HepG2 (cell line): ENCODE data around the gene HAP1. TPM values are rescaled to one million over a fixed set of nuclear protein-coding genes. Genes with fewer than 3 reads are reported as not detected.

ENCODE experiments used
- CBX5 ChIP-seq: sonication (generic); formaldehyde crosslinking; IDR thresholded peaks from 2 replicates; pipeline ENCODE4 v1.4.0; 2020; ENCODE audit warnings: missing genetic modification reagents, borderline replicate concordance
- PAF1 ChIP-seq: IDR thresholded peaks from 2 replicates; pipeline ENCODE4 v1.6.1; 2016; ENCODE audit warnings: missing genetic modification reagents, missing compliant biosample characterization
- SOX6 ChIP-seq, 2 experiments: fragments of 450-650 bp in 1 of 2; sonication (generic) in 1 of 2; formaldehyde crosslinking in 1 of 2; IDR thresholded peaks; 2 replicates each; pipeline versions ENCODE4 v1.4.0 to v1.6.1; 2017 to 2020; ENCODE audit warnings: antibody characterized with exemption in 1 of 2, mild to moderate bottlenecking in 1 of 2, missing genetic modification reagents in 1 of 2
- ZHX2 ChIP-seq, 2 experiments: sonication (generic) in 1 of 2; formaldehyde crosslinking in 1 of 2; IDR thresholded peaks; 2 replicates each; pipeline versions ENCODE4 v1.6.1 to v1.9.0; 2014 to 2022; ENCODE audit warnings: antibody characterized with exemption in 1 of 2, borderline replicate concordance in 1 of 2, inconsistent platforms in 1 of 2, low read depth in 1 of 2, missing genetic modification reagents in 1 of 2
- ZNF382 ChIP-seq: sonication (generic); formaldehyde crosslinking; IDR thresholded peaks from 2 replicates; pipeline ENCODE4 v1.5.0; 2020; ENCODE audit warnings: missing genetic modification reagents, mild to moderate bottlenecking, borderline replicate concordance
- ZNF430 ChIP-seq: sonication (generic); formaldehyde crosslinking; IDR thresholded peaks from 2 replicates; pipeline ENCODE4 v1.9.0; 2021; ENCODE audit warnings: mild to moderate bottlenecking, missing genetic modification reagents
- polyA plus RNA-seq, 8 experiments: library from polyadenylated mRNA; depleted of rRNA in 3 of 8; stranded (reverse) in 7 of 8; unstranded in 1 of 8; fragments of >200 nt; fragmentation: Illumina TruSeq in 4 of 8; extraction: Trizol in 4 of 8; gene quantifications; 2 replicates each; pipeline versions ENCODE4 v1.2.1 to v1.2.3, GENCODE V29; 2011 to 2016; ENCODE audit warnings: low read depth in 4 of 8, missing spikeins in 1 of 8, mixed read lengths in 1 of 8; ENCODE audit not compliant: insufficient read depth in 1 of 8
- total RNA-seq, 5 experiments: library from RNA; depleted of rRNA; stranded (reverse); fragments of >200 nt; fragmentation: Illumina TruSeq; extraction: Trizol; gene quantifications; 2 replicates each; pipeline ENCODE4 v1.2.3, GENCODE V29; 2016; ENCODE audit warnings: low read depth in 1 of 5
- TF ChIP-seq, protein P1 (sequence below): sonication (generic); formaldehyde crosslinking; IDR thresholded peaks from 2 replicates; pipeline ENCODE4 v1.5.0; 2020; ENCODE audit warnings: mild to moderate bottlenecking, missing genetic modification reagents, borderline replicate concordance
- TF ChIP-seq, protein P2 (sequence below): sonication (generic); formaldehyde crosslinking; IDR thresholded peaks from 2 replicates; pipeline ENCODE4 v1.4.0; 2020; ENCODE audit warnings: low read depth, missing genetic modification reagents

Gene HAP1
- total and polyA plus RNA-seq, 2 of the 13 experiments (the other 11 are each of a cell fraction or from before 2014, with no cell fraction given), result 0.07 TPM

DNA sequence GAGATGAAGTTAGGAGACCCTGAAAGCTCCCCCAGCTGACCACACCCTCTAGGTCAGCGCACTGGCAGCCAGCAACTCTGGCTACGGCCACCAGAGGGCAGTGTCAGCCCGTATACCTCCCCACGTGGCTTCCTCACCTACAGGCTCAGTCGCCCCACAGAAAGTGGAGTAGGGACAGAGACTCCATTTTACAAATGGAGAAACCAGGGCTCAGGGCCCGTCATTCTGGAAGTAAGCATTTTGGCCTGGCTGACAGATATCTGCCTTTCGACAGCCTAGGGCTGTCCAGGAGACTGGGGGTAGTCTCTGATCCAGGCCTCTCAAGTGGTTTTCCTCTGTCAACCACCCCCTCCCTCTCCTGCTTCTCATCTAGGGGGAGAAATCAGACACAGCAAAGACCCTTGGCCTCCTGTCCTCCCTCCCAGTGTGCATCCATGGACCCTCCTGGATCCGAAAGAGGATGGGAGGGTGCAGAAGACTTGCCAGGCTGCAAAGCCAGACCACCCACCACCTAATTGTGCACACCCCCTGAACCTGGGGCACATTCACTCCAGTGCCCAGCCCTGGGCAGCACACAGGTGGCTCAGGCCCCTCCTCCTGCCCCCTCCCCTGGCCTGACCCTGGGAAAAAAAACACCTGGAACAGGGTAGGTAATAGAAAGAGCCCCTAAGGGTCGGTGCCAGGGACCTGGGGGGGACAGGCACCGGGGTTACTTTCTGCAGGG lies 3.8 kb upstream of the HAP1 start (continued):
- TF ChIP-seq, protein P1, sequence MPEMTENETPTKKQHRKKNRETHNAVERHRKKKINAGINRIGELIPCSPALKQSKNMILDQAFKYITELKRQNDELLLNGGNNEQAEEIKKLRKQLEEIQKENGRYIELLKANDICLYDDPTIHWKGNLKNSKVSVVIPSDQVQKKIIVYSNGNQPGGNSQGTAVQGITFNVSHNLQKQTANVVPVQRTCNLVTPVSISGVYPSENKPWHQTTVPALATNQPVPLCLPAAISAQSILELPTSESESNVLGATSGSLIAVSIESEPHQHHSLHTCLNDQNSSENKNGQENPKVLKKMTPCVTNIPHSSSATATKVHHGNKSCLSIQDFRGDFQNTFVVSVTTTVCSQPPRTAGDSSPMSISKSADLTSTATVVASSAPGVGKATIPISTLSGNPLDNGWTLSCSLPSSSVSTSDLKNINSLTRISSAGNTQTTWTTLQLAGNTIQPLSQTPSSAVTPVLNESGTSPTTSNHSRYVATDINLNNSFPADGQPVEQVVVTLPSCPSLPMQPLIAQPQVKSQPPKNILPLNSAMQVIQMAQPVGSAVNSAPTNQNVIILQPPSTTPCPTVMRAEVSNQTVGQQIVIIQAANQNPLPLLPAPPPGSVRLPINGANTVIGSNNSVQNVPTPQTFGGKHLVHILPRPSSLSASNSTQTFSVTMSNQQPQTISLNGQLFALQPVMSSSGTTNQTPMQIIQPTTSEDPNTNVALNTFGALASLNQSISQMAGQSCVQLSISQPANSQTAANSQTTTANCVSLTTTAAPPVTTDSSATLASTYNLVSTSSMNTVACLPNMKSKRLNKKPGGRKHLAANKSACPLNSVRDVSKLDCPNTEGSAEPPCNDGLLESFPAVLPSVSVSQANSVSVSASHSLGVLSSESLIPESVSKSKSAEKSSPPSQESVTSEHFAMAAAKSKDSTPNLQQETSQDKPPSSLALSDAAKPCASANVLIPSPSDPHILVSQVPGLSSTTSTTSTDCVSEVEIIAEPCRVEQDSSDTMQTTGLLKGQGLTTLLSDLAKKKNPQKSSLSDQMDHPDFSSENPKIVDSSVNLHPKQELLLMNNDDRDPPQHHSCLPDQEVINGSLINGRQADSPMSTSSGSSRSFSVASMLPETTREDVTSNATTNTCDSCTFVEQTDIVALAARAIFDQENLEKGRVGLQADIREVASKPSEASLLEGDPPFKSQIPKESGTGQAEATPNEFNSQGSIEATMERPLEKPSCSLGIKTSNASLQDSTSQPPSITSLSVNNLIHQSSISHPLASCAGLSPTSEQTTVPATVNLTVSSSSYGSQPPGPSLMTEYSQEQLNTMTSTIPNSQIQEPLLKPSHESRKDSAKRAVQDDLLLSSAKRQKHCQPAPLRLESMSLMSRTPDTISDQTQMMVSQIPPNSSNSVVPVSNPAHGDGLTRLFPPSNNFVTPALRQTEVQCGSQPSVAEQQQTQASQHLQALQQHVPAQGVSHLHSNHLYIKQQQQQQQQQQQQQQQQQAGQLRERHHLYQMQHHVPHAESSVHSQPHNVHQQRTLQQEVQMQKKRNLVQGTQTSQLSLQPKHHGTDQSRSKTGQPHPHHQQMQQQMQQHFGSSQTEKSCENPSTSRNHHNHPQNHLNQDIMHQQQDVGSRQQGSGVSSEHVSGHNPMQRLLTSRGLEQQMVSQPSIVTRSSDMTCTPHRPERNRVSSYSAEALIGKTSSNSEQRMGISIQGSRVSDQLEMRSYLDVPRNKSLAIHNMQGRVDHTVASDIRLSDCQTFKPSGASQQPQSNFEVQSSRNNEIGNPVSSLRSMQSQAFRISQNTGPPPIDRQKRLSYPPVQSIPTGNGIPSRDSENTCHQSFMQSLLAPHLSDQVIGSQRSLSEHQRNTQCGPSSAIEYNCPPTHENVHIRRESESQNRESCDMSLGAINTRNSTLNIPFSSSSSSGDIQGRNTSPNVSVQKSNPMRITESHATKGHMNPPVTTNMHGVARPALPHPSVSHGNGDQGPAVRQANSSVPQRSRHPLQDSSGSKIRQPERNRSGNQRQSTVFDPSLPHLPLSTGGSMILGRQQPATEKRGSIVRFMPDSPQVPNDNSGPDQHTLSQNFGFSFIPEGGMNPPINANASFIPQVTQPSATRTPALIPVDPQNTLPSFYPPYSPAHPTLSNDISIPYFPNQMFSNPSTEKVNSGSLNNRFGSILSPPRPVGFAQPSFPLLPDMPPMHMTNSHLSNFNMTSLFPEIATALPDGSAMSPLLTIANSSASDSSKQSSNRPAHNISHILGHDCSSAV (CRISPR knock-in tag), result no peak
- TF ChIP-seq CBX5, result peak; percentile 76; the same call in 1 of the 2 replicates
- 0 out of 2 replicates have a peak, but pooled peaks have one; percentile 17 for TF ChIP-seq ZHX2 (IDR thresholded peaks at IDR 0.05; ENCODE audit: low read depth)
- no peak for TF ChIP-seq ZHX2 (CRISPR knock-in tag; IDR thresholded peaks at IDR 0.05; ENCODE audit: borderline replicate concordance)
- no peak for TF ChIP-seq PAF1 (CRISPR knock-in tag)
- 0 out of 2 replicates have a peak, but pooled peaks have one; percentile 64 for TF ChIP-seq ZNF430
- TF ChIP-seq SOX6 (IDR thresholded peaks at IDR 0.05), result no peak
- TF ChIP-seq SOX6 (CRISPR knock-in tag; IDR thresholded peaks at IDR 0.05), result peak; percentile 54
- TF ChIP-seq, protein P2, sequence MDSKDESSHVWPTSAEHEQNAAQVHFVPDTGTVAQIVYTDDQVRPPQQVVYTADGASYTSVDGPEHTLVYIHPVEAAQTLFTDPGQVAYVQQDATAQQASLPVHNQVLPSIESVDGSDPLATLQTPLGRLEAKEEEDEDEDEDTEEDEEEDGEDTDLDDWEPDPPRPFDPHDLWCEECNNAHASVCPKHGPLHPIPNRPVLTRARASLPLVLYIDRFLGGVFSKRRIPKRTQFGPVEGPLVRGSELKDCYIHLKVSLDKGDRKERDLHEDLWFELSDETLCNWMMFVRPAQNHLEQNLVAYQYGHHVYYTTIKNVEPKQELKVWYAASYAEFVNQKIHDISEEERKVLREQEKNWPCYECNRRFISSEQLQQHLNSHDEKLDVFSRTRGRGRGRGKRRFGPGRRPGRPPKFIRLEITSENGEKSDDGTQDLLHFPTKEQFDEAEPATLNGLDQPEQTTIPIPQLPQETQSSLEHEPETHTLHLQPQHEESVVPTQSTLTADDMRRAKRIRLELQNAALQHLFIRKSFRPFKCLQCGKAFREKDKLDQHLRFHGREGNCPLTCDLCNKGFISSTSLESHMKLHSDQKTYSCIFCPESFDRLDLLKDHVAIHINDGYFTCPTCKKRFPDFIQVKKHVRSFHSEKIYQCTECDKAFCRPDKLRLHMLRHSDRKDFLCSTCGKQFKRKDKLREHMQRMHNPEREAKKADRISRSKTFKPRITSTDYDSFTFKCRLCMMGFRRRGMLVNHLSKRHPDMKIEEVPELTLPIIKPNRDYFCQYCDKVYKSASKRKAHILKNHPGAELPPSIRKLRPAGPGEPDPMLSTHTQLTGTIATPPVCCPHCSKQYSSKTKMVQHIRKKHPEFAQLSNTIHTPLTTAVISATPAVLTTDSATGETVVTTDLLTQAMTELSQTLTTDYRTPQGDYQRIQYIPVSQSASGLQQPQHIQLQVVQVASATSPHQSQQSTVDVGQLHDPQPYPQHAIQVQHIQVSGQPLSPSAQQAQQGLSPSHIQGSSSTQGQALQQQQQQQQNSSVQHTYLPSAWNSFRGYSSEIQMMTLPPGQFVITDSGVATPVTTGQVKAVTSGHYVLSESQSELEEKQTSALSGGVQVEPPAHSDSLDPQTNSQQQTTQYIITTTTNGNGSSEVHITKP (CRISPR knock-in tag), result peak; percentile 54; the same call in 1 of the 2 replicates
- TF ChIP-seq ZNF382, result no peak
